Stimulated activated CD4-positive, alpha-beta T cell treated with anti-CD3 and anti-CD28 coated beads, Interleukin-15, amount 100 ng/mL, for 24 hours (primary cell): ENCODE measurements around the gene UBR4.

Experiments used
- DNase-seq: peaks from one replicate; pipeline ENCODE4 v3.0.0-alpha.2; 2020

UBR4 gene

DNA sequence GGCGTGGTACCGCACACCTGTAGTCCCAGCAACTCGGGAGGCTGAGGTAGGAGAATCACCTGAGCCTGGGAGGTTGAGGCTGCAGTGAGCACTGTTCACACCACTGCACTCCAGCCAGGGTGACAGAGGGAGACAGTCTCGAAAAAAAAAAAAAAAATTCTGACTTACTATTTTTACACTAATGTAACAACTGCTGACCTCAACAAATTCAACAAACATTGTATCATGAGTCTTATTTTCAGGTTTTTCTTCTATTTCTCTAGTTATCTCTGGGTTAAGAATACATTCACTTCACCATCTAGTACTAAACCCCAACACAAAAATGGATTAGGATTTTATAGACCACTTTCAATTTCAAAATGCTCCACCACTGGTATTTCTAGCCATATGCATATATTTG lies 72.9 kb downstream of the UBR4 start:
- DNase-seq: no peak

DNA sequence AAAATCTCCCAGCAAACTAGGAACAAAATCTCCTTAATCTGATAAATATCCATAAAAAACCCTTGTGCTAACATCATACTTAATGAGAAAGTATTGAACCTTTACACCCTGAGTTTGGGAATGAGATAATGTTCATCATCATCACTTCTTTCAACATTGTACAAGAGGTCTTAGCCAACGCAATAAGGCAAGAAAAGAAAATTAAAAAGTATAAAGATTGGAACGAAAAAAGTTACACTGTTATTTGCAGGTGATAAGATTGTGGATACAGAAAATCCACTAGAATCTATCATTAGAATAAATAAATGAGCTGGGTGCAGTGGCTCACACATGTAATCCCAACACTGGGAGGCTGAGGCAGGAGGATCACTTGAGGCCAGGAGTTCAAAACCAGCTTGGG lies 76.7 kb downstream of the UBR4 start:
- DNase-seq: no peak

DNA sequence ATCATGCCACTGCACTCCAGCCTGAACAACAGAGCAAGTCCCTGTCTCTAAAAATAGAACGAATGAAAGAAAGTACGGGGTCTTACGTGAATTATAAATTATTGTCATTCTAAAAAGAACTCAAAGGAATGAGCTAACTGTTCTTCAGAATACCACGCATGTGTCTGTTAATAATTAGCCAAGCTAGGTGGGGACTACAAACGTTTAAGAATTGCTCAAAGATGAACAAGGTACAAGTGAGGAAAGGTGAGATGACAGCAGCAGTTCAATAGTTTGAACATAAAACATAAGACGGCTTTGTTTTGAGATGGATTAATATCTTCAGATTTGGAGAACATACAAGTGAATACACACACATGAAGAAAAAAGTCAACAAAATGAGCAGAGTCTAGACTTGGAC lies 79.6 kb downstream of the UBR4 start:
- no peak for DNase-seq

DNA sequence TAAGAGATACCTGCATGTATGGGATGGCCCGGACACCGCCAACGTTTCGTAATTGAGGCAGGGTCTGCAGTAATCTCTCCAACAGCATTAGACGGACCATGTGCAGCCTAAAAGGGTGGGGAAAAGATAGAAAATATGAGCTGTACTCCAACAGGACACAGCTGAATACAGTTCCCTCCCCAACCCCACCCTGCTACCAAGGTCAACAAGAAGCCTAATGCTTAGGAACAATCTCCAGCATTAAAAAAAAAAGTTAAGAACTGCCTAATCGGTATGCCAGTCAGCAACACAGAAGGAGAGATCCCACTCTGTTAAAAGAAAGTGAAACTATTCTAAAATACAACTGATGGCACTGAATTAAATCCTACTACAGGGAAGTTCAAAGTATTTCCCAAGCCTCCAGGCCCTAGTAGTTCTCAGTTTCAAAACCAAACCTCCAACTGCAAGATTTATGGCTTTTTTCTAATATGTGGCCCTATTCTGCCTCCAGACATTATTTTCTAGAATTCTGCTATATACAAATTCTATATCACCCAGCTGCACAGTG lies 81.0 kb downstream of the UBR4 start:
- no peak for DNase-seq

DNA sequence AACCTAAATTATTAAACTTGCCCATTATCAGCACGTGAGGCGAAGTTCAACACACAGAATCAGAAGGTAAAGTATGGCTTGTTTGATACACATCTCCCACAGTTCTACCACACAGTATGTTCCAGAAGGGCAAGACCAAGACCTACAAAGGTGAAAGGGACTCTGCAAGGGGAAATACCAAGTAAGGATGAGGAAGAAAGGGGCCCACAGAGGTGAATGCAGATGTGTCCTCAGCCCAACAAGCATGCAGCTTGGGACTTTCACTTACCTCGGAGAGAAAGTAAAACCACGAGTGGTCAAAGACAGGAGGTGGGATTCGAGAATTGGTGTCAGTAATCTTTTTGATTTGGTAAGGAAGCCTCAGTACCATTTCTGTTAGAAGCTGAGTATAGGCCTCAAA lies 85.8 kb downstream of the UBR4 start:
- DNase-seq: peak; percentile 39

DNA sequence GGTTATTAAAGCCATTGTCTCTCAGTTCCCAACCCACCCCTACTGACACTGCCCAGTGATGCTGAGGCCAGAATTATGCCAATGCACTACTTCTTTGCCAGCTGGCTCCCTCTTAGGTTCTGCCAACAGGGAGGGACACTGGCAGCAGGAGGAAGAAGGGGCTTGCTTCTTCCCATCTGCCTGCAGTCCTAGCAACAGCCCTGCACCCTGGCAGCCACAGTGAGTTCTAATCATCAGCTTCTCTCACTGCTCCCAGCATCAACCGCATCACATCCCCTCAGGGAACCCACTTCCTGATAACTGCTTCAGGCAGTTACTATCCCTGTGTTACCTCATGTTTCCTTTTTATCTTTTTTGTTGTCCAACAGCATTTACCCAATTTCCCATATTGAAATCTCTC lies 86.2 kb downstream of the UBR4 start:
- DNase-seq: peak; percentile 48

DNA sequence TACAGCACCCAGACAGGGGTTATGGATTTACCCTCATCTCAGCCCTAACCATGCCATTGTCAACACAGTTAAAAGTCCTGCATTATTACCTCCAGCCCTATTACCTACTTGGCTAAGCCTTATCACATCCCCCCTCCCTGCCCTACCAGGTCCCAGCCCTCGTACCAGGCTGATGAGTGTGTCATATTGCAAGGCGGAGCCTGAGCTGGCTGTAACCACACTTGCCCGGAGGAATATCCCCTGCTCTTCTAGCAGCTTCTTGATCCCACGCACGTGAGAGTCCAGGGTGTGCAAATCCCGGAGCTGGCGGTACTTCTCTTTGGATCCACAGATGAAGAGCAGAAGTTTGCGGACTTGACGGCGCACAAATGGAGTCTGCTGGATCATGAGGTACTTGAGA lies 87.4 kb downstream of the UBR4 start:
- no peak for DNase-seq

DNA sequence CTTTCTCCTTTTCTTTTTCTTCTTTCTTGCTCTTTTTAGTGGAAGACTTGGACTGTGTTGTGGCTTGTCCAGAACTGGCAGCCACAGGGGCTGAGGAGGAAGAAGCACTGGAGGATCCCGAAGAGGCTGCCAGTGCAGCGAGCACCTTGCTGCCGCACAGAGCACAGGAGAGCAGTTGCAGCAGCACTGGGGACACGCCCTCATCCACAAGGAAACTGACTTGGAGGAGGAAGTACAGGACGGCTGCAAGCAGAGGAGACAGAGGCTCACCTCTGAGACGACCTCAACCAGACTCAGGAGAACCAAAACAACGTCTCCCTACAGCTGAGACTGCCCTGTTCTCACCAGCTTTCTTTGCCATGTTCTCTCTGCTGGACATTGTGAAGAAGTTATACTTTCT lies 88.9 kb downstream of the UBR4 start:
- DNase-seq: no peak

DNA sequence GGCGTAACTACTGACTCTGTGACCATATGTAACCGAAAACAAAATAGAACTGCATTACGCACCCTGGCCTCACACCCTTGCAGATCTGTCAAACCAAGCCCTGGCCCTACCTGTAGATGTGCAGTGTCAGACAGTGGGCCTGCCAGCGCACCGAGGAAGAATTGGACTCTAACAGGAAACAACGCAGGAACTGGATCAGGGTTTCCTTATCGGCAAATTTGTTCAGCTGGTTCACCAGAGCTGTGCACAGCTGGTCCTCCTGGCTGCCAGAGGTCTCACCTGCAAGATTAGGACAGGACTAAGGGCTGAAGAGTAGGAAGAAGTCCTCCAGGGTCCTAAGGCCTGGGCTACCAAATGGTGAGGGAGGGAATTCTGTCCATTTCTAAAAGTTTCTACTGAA lies 90.0 kb downstream of the UBR4 start:
- no peak for DNase-seq

DNA sequence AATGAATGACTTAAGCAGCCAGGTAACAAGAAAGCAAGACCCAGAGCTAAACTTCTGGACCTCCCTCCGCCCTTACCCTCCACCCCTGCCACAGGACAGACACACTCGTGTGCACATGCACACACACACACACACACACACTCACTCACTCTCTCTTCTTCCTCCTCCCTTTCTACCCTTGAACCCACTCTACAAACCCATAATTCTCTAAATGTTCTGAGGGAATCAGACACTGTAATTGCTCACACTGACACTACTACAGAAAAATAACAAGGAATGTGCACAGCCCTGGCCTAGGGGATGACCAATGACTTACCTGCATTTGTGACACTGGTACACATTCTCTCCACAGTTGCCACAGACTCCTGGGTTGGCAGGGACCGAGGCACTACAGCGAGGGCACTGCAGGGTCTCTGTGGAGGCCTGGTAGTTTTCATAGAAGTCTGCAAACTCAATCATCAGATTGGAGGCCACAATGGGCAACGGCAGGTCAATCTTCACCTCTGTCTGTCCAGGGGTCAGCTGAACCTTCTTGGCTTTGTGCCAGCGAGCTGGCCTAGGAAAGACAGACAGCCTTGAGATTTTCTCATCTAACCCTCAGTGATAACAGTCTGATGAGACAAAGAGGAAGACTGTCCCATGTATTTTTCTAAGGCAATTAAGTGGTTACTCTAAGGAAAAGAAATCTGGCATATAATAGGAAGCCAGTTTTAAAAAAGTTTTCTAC lies 94.8 kb downstream of the UBR4 start:
- no peak for DNase-seq

DNA sequence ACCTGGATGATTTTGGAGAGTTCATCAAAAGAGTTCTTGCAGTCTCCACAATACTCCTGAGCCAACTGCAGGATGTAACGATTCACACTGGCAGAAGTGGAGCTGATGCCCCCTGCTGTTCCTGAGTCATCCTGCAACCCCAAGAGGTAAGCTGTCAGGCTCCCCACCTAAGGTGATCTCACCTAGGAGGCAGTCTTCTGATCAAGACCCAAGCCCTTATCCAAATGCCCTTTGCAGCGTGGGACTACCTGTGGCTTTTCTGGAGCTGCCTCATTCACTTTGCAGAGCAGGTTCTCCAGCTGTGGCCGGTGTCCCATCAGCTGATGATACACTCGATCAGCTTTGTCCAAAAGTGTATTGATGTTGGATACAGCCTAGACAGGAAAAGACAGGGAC lies 96.4 kb downstream of the UBR4 start:
- DNase-seq: peak; percentile 43

DNA sequence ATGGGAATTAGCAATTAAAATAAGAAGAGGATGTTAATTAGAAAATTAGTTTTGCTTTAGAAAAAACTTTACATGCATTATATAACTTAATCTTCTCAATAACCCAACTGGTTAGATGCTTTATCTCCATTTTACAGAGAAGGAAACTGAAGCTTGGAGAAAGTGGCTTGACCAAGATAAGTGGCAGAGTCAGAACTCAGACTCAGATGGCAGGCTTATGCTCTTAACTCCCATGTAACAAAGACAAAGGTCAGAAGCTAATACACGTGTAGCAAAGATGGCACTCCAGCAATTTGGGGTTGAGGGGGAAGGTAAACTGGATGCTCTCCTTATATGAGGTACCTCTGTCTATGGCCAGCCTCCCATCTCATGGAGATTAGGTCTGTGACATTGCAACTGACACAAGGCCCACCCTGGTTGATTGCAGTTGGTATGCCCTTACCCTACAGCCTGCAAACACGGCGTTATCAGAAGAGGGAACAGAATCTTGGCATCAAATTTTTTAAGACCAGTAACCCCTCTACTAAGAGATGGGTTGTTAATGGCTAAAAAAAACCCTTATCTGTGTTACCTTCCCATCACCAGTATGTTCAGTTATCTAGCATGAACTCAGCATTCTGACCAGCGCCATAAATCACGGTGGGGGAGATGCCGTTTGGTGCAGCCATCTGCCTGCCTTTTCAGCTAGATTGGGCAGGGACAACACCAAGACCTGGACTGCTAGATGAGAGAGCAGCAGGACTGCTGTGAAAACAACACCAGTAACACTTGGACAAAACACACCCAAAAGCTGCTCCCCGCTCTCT lies 97.0 kb downstream of the UBR4 start:
- DNase-seq: no peak

DNA sequence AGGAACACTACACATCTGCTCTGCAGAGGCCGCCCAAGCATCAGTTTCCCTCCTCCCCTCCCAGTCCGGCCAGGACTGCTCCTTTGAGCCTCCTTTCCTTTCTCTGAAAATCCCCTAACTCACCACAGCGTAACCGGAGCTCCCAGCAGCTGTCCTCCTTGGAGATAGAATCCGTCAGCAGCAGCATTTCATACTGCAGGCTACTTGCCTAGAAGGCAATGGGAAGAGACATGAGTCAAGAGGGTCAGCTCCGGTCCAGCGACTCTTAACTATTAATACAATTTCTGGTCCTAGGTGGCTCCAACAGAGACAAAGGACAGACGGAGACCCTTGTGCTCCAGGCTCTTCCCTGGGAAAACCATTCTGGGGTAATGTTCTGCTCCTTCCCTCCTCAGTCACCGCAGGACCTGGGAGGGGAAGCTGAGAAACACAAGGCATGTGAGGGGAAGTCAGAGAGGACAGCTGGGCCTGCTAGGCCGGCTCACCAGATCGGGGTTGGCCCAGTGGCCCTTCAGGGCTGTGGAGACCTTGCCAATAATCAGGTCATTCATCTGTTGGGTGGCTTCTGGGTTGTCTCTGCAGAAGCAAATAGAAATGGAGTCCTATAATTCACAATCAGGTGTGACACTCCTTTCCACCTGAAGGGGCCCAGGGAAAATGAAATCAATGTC lies 99.7 kb downstream of the UBR4 start:
- no peak for DNase-seq

DNA sequence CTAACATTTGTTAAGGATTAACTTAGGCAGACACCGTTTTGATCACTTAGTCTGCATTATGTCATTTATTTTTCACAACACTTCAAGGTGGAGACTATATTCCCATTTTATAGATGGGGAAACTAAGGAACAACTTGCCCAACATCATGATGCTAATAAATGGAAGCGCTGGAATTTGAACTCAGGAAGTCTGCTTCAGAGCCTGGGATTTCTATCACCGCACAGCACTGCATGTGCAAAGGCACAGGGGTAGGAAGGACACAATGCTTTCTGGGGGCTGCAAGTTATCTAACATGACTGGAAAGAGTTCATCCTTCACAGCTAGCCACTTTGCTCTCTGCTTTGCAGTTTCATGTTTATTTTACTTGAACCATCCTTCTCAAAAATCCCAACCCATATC lies 100.5 kb downstream of the UBR4 start:
- no peak for DNase-seq

DNA sequence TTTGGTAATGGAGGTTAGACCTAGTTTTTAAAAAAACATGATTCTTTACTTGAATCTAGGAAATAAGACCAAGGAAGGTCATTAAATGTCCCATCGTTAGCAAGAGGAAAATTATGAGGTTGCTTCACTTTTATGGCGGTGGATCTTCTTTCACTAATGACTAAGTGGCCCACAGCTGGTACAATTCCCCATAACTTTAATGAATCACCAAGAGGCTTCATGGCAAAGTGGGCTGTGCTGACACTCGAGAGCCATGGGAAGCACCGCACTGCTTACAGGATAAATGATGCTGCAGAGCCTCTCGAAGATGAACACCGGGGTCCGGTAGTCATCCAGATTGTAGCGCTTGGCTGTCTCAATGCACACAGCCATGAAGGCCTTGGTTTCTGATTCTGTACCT lies 108.8 kb downstream of the UBR4 start:
- DNase-seq: no peak

DNA sequence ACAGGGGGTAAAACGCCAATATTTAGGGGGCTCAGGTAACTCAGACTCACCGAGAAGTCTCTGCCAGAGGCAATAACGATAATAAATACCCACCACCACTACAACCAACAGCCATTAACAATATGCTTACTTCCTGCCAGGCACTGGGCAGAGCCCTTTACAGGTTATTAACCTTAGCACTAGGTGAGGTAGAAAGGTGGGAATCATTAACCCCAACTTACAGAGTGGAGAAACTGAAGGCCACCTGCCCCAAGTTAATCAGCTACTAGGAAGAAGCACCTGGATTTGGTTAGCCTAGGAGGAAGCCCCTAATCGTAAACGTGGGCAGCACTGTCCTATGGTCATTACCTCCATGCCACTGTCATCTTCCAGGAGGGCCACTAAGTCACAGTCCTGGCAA lies 110.0 kb downstream of the UBR4 start:
- no peak for DNase-seq

DNA sequence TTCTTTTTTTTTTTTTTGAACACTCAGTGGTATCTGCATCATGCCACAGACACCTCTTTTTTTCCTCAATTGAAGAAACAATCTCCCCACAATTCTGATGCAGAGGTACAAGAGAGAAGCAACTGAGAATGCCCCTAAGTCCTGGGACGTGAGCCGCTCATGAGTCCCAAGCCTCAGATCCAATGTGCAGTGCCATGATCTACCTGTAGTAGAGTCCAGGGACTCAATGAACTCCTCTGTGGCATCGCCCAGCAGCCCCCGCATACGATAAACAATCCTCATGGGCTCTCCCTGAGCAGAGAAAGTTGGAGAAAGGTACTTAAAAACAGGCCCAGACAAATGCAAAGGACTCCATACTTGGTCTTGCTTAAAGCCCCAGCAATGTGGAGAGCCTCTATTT lies 113.1 kb downstream of the UBR4 start:
- no peak for DNase-seq

DNA sequence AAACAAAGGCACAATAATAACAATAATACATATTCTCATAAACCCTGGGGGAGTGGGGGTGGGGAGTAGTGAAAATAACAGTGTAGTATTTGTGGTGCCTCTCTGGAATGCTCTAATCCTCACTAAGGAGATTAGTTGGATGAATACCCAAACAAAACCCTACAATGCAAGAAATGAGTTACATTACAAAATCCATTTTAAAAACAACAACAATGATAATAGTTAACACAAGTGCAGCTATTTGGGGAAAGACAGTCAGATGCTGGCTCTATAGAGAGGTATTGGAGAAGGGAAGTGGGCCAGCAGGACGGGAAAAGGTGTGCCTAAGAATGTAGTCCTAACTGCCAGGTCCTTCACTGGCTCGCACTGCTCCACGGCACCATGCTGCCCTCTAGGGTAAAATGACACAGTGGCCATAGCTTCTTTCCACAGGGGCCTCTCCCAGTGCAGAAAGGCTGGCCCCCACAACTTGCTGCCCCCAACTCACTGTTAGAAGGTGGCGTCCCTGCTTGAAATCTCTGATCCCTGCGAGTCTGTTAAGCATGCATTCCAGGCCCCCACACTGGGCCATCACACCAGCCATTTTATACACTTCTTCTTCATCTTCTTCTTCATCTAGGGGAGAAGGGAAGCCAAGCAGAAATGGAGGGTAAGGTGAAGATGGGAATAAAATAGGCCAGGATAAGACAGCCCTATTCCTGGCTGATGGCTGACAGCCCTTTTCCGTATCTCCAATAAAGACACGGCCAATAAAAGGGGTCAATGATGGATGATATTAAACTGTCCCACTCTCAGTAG lies 113.8 kb downstream of the UBR4 start:
- DNase-seq: no peak

DNA sequence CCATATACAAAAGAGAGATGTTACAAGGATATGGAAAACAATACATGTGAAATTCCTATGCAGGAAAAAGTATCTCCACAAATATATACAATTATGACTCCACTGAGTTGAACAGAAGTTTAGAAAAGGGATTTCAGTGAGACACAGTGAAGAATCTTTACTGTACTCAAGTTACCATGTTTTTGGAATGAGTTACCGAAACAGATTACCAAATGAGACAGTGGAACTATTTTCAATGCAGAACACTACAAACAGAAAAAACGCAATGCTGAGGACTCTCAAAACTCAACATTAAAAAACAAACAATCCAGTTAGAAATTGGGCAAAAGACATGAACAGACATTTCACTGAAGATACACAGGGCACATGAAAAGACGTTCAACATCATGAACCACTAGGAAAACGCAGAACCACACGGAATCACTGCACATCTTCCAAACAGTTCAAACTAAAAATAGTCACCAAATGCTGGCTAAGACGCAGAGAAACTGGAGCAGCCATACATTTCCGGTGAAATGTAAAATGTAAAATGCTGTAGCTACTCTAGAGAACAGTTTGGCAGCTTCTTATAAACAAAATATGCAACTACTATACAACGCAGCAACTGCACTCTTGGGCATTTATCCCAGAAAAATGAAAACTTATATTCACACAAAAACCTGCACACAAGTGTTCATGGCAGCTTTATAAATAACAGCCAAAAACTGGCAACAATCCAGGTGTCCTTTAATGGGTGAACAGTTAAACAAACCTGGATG lies 118.7 kb downstream of the UBR4 start:
- DNase-seq: no peak

DNA sequence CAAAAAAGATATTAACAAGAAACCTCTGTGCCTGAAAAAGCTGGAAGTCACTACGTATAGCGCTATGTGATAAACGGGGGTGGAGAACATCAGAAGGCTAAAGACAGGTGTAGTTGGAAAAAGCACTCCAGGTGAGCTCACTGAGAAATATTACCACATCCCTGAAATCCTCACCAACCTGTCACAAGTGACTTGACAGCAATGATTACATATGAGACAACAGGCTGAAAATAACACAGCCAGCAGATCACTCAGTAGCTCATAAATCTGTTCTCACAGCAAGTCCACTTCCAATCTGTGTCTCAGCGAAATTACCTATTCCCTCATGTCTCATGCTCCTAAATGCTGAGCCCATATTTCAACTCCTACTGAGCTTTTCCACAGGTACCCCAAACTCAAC lies 120.5 kb downstream of the UBR4 start:
- DNase-seq: no peak

DNA sequence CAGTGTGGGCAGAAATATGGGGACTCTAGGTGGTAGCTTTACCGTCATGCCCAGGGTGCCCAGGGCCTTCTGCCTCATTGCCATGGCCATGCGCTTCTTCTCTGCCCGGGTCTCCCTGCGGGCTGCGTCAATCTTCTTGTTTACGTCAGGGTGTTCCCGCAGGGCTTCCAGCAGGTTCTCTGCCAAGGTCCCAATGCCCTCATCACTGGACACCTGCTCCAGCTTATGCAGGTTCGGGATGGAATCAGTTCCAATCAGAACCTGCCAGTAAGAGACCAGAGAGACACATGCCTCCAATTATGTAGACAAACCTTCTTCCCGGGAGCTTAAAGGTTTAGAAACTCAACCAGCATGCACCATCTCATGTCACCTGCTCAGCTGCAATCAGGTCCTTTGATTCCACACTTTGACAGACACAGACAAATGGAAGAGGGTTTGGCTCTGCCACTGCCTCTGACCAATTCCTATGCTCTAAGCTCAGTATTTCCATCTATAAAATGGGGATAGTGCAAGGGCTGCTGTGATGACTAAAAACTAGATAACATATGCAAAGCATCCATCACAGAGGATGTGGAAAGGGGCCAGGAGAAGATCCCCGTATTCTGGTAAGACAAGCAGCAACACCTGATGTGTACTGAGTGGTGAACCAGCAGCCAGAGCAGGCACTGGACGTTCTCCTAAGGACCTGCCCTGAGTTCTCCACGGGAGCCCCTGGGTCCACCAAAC lies 121.2 kb downstream of the UBR4 start:
- DNase-seq: no peak
